Stimulated activated CD8-positive, alpha-beta memory T cell treated with anti-CD3 and anti-CD28 coated beads, Interleukin-7, amount 100 ng/mL, for 48 hours (primary cell): ENCODE measurements around the gene MON1A.
"Not testable (repeated sequence)": the region's sequence is repeated elsewhere in the genome, so short reads cannot be mapped to it uniquely, and the experiment has no call there.

Experiments used
- DNase-seq, 2 donors: peaks; one replicate each; pipeline ENCODE4 v3.0.0-alpha.2; 2020; ENCODE audit warnings: low read depth in 1 of 2; ENCODE audit errors: extremely low read depth in 1 of 2

The MON1A gene

GRCh38 chr3:49924683-49925082 lies 4.9 kb downstream of the MON1A start:
- no peak for DNase-seq

- DNase-seq = not testable (repeated sequence)
Measured at GRCh38 chr3:49917806-49918590, 11.6 kb downstream of the MON1A start.

GRCh38 chr3:49916686-49917085 lies 12.9 kb downstream of the MON1A start:
- DNase-seq = no peak

- DNase-seq = no peak
Measured at GRCh38 chr3:49914906-49915305, 14.7 kb downstream of the MON1A start.

- no peak for DNase-seq
Measured at GRCh38 chr3:49912881-49913281, 16.7 kb downstream of the MON1A start.

- no peak for DNase-seq
Measured at GRCh38 chr3:49911611-49912010, 18.0 kb downstream of the MON1A start.

- DNase-seq = no peak
Measured at GRCh38 chr3:49911124-49911420, 18.5 kb downstream of the MON1A start.

- DNase-seq = no peak
Measured at GRCh38 chr3:49910409-49911123, 19.0 kb downstream of the MON1A start.

- DNase-seq = no peak
Measured at GRCh38 chr3:49908373-49909199, 21.0 kb downstream of the MON1A start.

GRCh38 chr3:49906073-49906743 lies 23.4 kb downstream of the MON1A start:
- peak; percentile 23 to 35 for DNase-seq

- not testable (repeated sequence) for DNase-seq
Measured at GRCh38 chr3:49904448-49904847, 25.2 kb downstream of the MON1A start.

GRCh38 chr3:49903451-49904424 lies 25.9 kb downstream of the MON1A start, which contains the start of gene MST1R:
TSS of gene MST1R (minus strand) at chr3:49903873. CDS start at chr3:49903609, 264 bp downstream.
- DNase-seq = peak; percentile 67 to 75

GRCh38 chr3:49902511-49903345 lies 26.9 kb downstream of the MON1A start:
- DNase-seq = no peak

GRCh38 chr3:49901366-49902339 lies 28.0 kb downstream of the MON1A start:
- DNase-seq = no peak

GRCh38 chr3:49900491-49901153 lies 29.0 kb downstream of the MON1A start:
- DNase-seq = no peak

- DNase-seq = no peak
Measured at GRCh38 chr3:49899815-49900214, 29.8 kb downstream of the MON1A start.

- no peak for DNase-seq
Measured at GRCh38 chr3:49898991-49899390, 30.6 kb downstream of the MON1A start.
